ENCODE results near the gene RNASEH2A. TPM values are rescaled to one million over a fixed set of nuclear protein-coding genes. Genes with fewer than 3 reads are reported as not detected.

The RNASEH2A gene
- total RNA-seq, 1 experiment from 2014 or later, result 72.9 TPM

GRCh38 chr19:12774588-12775555 is 31.5 kb upstream of the RNASEH2A start, which contains the start of gene HOOK2 (continued):
- TF ChIP-seq ARID4B (CRISPR knock-in tag; IDR thresholded peaks at IDR 0.05; ENCODE audit: borderline replicate concordance) (peak; percentile 62; the same call in 1 of the 2 replicates), SP1 (CRISPR knock-in tag; conservative IDR thresholded peaks at IDR 0.05) (peak; percentile 73; the same call in 1 of the 2 replicates), IRF2 (CRISPR knock-in tag; IDR thresholded peaks at IDR 0.05; ENCODE audit: borderline replicate concordance, low read depth) (no peak), ZBTB43 (CRISPR knock-in tag; IDR thresholded peaks at IDR 0.05) (no peak), FOXP4 (CRISPR knock-in tag; IDR thresholded peaks at IDR 0.05) (peak; percentile 52; the same call in 1 of the 2 replicates), ETV6 (CRISPR knock-in tag; IDR thresholded peaks at IDR 0.05) (peak; percentile 71; the same call in 1 of the 2 replicates)

GRCh38 chr19:12777217-12778016 is 29.0 kb upstream of the RNASEH2A start:
- H3K36me3 Mint-ChIP-seq, result peaks cover 9% of the 10 kb centered on the region
- DNase-seq (ENCODE audit: low spot score), result peak; percentile 91
- no peak for TF ChIP-seq PREB (CRISPR knock-in tag; IDR thresholded peaks at IDR 0.05; ENCODE audit: borderline replicate concordance)
- TF ChIP-seq HMGA2 (CRISPR knock-in tag; IDR thresholded peaks at IDR 0.05), result no peak
- TF ChIP-seq MLX (CRISPR knock-in tag; IDR thresholded peaks at IDR 0.05), result no peak
- TF ChIP-seq IRF2 (CRISPR knock-in tag; IDR thresholded peaks at IDR 0.05; ENCODE audit: borderline replicate concordance, low read depth), result no peak
- no peak for TF ChIP-seq JUN (CRISPR knock-in tag; IDR thresholded peaks at IDR 0.05)
- peak; percentile 51; the same call in 1 of the 2 replicates for TF ChIP-seq CREM (CRISPR knock-in tag; IDR thresholded peaks at IDR 0.05)
- no peak for TF ChIP-seq MXD4 (CRISPR knock-in tag; IDR thresholded peaks at IDR 0.05; ENCODE audit: borderline replicate concordance)
- no peak for TF ChIP-seq ATF1 (CRISPR knock-in tag; IDR thresholded peaks at IDR 0.05)
- no peak for TF ChIP-seq ZBTB43 (CRISPR knock-in tag; IDR thresholded peaks at IDR 0.05)
- TF ChIP-seq CBFB (CRISPR knock-in tag; IDR thresholded peaks at IDR 0.05; ENCODE audit: low read depth), result no peak
- no peak for TF ChIP-seq GTF2I (CRISPR knock-in tag; conservative IDR thresholded peaks at IDR 0.05)
- no peak for TF ChIP-seq AR (CRISPR knock-in tag; IDR thresholded peaks at IDR 0.05)

More at GRCh38 chr19:12777217-12778016, 29.0 kb upstream of the RNASEH2A start:
- no peaks in the 10 kb centered on the region for H3K9me3 Mint-ChIP-seq
- peak overlapping the region; percentile 79 for H3K4me3 Mint-ChIP-seq
- H3K27ac Mint-ChIP-seq, result peak overlapping the region; percentile 49
- ATAC-seq, result peak; percentile 39
- no peaks in the 10 kb centered on the region; the same call in 1 of the 2 replicates for H3K27me3 Mint-ChIP-seq (ENCODE audit: low read depth)
- CTCF ChIA-PET, result interaction anchor here (0.6 to 7.7 kb wide), 29 partner anchors 8 to 160 kb away, joined by 3 to 136 read pairs (median 7); partner anchors contain the start of genes BEST2, GCDH, GET3 and JUNB
- peaks cover 21% of the 10 kb centered on the region for H3K4me1 Mint-ChIP-seq
- POLR2A ChIA-PET, result interaction anchor here (1.0 to 3.0 kb wide), 6 partner anchors 10 to 103 kb away, joined by 3 to 29 read pairs (median 6); partner anchors contain the start of genes DNASE2 and JUNB
